HFF-Myc (cell line): ENCODE results near the gene TMEFF2.

Source experiments
- DNase-seq: peaks from one replicate; pipeline ENCODE4 v3.0.0-alpha.2; 2011; ENCODE audit warnings: low read depth; ENCODE audit errors: extremely low read depth
- H3K4me3 ChIP-seq: replicated peaks from 2 replicates; pipeline ENCODE4 v1.5.1; 2011; ENCODE audit warnings: low read depth, mild to moderate bottlenecking, control low read depth, low read length
- CTCF ChIP-seq: IDR thresholded peaks from 2 replicates; pipeline ENCODE4 v1.5.1; 2012; ENCODE audit warnings: mild to moderate bottlenecking, low read depth, low read length, control low read depth; ENCODE audit errors: missing control alignments

The TMEFF2 gene

GRCh38 chr2:191977754-191978153 is 217.0 kb downstream of the TMEFF2 start:
- no peak for TF ChIP-seq CTCF
- no peak for DNase-seq
- H3K4me3 ChIP-seq: no peak overlapping the region

GRCh38 chr2:191976436-191976835 is 218.3 kb downstream of the TMEFF2 start:
- H3K4me3 ChIP-seq: no peak overlapping the region
- DNase-seq: peak; percentile 17
- TF ChIP-seq CTCF: no peak

GRCh38 chr2:191974676-191975075 is 220.1 kb downstream of the TMEFF2 start:
- no peak for TF ChIP-seq CTCF
- no peak overlapping the region for H3K4me3 ChIP-seq
- DNase-seq: no peak

- no peak overlapping the region for H3K4me3 ChIP-seq
- no peak for DNase-seq
- TF ChIP-seq CTCF: no peak
These were observed 223.9 kb downstream of the TMEFF2 start for GRCh38 chr2:191970867-191971266.

GRCh38 chr2:191968120-191968519 is 226.6 kb downstream of the TMEFF2 start:
- DNase-seq: no peak
- TF ChIP-seq CTCF: no peak
- no peak overlapping the region for H3K4me3 ChIP-seq

- no peak for TF ChIP-seq CTCF
- H3K4me3 ChIP-seq: no peak overlapping the region
- DNase-seq: no peak
These were observed 229.0 kb downstream of the TMEFF2 start for GRCh38 chr2:191965733-191966132.

- no peak overlapping the region for H3K4me3 ChIP-seq
- DNase-seq: no peak
- TF ChIP-seq CTCF: no peak
These were observed 233.2 kb downstream of the TMEFF2 start for GRCh38 chr2:191961556-191961955.
